ENCODE data around the gene CCDC71.

DNA sequence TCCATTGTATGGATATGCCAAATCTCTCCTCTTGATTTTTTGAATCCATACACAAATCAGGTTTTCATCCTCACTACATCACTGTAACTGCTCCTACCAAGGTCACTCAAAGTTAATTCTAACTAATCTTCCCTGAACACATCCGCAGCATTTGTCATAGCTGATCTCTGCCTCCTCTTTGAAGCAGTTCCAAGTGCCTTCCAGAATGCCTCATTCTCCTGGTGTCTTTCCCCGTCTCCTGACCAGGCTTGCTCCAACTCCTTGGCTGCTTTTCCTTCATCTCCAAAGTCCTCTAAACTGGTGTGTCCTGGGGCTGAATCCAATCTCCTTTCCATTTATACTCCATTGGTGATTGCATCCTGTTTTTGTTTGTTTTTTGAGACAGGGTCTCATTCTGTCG lies 32.0 kb upstream of the CCDC71 start:
- no peak for TF ChIP-seq ZFHX2 (tag by site-specific recombination; conservative IDR thresholded peaks at IDR 0.05)
- TF ChIP-seq ZNF214 (tag by site-specific recombination; IDR thresholded peaks at IDR 0.05; ENCODE audit: borderline replicate concordance), result no peak
- no peak for TF ChIP-seq ZBTB21 (tag by site-specific recombination; IDR thresholded peaks at IDR 0.05)
- TF ChIP-seq ZNF302 (tag by site-specific recombination; IDR thresholded peaks at IDR 0.05; ENCODE audit: low read depth), result no peak
- TF ChIP-seq ZNF48 (tag by site-specific recombination; IDR thresholded peaks at IDR 0.05), result no peak
- no peak for TF ChIP-seq SCRT1 (tag by site-specific recombination; IDR thresholded peaks at IDR 0.05; ENCODE audit: borderline replicate concordance)
- TF ChIP-seq ZNF121 (tag by site-specific recombination; IDR thresholded peaks at IDR 0.05), result no peak
- no peak for TF ChIP-seq ZNF391 (tag by site-specific recombination; IDR thresholded peaks at IDR 0.05; ENCODE audit: borderline replicate concordance, low read depth)

Data from HEK293 (cell line).